Measurements from ENCODE around the gene FIBCD1. TPM values are rescaled to one million over a fixed set of nuclear protein-coding genes. Genes with fewer than 3 reads are reported as not detected.

The FIBCD1 gene
- total RNA-seq, 1 experiment from 2014 or later: 7.1 TPM

GRCh38 chr9:130861372-130862180, 77.5 kb downstream of the FIBCD1 start:
- Histone ChIP-seq H4K5ac (ENCODE audit: insufficient read length, low read depth, low read length) (no peak overlapping the region), H2BK5ac (ENCODE audit: insufficient read length, low read length) (no peak overlapping the region), H3K4me2 (ENCODE audit: insufficient read depth, insufficient read length, low read length) (no peak overlapping the region), H2AK5ac (ENCODE audit: insufficient read length, low read length) (no peak overlapping the region), H3T11ph (ENCODE audit: low read length) (no peak overlapping the region), H3K18ac (ENCODE audit: insufficient read length, low read depth, low read length) (no peak overlapping the region), H2BK120ac (ENCODE audit: low read depth, low read length, poor library complexity, severe bottlenecking) (no peak overlapping the region), H2AFZ (ENCODE audit: low read length) (no peak overlapping the region), H3K4ac (ENCODE audit: low read depth, low read length) (no peak overlapping the region), H2BK15ac (ENCODE audit: low read depth, low read length) (no peak overlapping the region), H3K9me3 (ENCODE audit: control insufficient read depth, low read depth, low read length) (no peaks in the 10 kb centered on the region), H4K20me1 (ENCODE audit: control insufficient read depth, insufficient read depth, insufficient read length) (no peaks in the 10 kb centered on the region), H3K79me1 (ENCODE audit: insufficient read depth, low read depth, low read length, poor library complexity, severe bottlenecking) (no peaks in the 10 kb centered on the region), H3K14ac (ENCODE audit: insufficient read depth, low read length) (no peak overlapping the region), H3K27me3 (ENCODE audit: insufficient read depth, low read length) (no peaks in the 10 kb centered on the region), H3K27ac (ENCODE audit: insufficient read length, low read depth, low read length) (no peak overlapping the region), H4K8ac (replicated peaks; ENCODE audit: insufficient read length, low read depth, low read length) (no peak overlapping the region), H2BK12ac (ENCODE audit: insufficient read length, low read depth, low read length) (no peak overlapping the region), H3K23me2 (ENCODE audit: insufficient read length, low read depth, low read length, poor library complexity, severe bottlenecking) (no peaks in the 10 kb centered on the region), H3K23ac (ENCODE audit: insufficient read length, low read depth, low read length) (no peak overlapping the region), H3K79me2 (ENCODE audit: insufficient read depth, low read length) (peaks cover 2% of the 10 kb centered on the region), H3K56ac (ENCODE audit: insufficient read length, low read depth, low read length) (no peak overlapping the region), H4K91ac (ENCODE audit: insufficient read length, low read depth, low read length) (no peak overlapping the region), H3K4me1 (ENCODE audit: insufficient read depth, low read length) (0 out of 2 replicates have a peak, but pooled peaks cover 2% of the 10 kb centered on the region), H3K9ac (ENCODE audit: extremely low read depth, insufficient read length, low read length) (no peak overlapping the region), H2BK20ac (ENCODE audit: low read depth, low read length, poor library complexity, severe bottlenecking) (no peak overlapping the region)
- WGBS (ENCODE audit: extremely low coverage, insufficient read length, low lambda C conversion rate): no CpG with 5 or more reads among the region's 8 CpGs
- H3K36me3 Mint-ChIP-seq (ENCODE audit: insufficient read depth in 1 of 3, low read depth in 3 of 3): peaks cover 10 to 43% (median 37%) of the 10 kb centered on the region in 3 experiments; a peak in 6 of 7 replicates
- no peak for TF ChIP-seq CTCF (conservative IDR thresholded peaks at IDR 0.05)
- peaks cover 10 to 23% of the 10 kb centered on the region in 2 experiments; a peak in 3 of 4 replicates for H3K4me1 Mint-ChIP-seq
- H3K4me3 Mint-ChIP-seq: no peak overlapping the region
- no peaks in the 10 kb centered on the region for H3K9me3 Mint-ChIP-seq
- H3K27ac Mint-ChIP-seq: peak overlapping the region in 2 of 3 experiments; percentile 72 to 88; a peak in 4 of 7 replicates
- no peak for DNase-seq
- H3K27me3 Mint-ChIP-seq (ENCODE audit: low read depth): no peaks in the 10 kb centered on the region

Data from H9 (cell line).